ENCODE data around the gene TBC1D19.

TBC1D19 gene

DNA sequence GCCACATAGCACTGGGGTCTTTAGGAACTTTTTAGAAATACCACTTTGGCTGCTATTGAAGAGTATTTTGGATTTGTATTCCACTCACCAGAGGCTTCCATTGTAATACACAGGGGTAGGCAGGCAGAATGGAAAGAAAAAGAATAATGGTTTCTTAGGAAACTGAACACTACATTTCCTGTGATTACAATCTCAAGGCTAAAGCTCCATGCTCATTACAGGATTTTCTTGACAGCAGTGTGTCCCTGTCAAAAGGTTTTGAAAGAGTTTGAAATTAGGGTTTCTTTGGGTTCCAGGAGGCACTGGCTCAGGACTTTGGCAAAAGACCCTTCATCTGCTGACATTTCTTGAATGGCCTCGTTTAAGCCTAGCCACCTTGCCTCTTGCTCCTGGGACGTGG lies 201.9 kb downstream of the TBC1D19 start:
- DNase-seq, result no peak

DNA sequence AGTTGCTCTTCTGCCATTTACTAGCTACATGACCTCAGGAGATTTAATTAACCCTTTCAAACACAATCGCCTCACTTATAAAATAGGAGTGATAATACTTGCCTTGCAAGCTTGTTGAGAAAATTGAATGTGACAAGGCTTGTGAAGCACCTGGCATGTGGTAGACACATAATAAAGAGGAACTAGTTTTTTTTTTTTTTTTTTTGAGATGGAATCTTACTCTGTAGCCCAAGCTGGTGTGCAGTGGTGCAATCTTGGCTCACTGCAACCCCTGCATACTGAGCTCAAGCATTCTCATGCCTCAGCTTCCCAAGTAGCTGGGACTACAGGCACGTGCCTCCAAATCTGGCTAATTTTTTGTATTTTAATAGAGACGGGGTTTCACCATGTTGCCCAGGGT lies 203.0 kb downstream of the TBC1D19 start:
- no peak for DNase-seq

DNA sequence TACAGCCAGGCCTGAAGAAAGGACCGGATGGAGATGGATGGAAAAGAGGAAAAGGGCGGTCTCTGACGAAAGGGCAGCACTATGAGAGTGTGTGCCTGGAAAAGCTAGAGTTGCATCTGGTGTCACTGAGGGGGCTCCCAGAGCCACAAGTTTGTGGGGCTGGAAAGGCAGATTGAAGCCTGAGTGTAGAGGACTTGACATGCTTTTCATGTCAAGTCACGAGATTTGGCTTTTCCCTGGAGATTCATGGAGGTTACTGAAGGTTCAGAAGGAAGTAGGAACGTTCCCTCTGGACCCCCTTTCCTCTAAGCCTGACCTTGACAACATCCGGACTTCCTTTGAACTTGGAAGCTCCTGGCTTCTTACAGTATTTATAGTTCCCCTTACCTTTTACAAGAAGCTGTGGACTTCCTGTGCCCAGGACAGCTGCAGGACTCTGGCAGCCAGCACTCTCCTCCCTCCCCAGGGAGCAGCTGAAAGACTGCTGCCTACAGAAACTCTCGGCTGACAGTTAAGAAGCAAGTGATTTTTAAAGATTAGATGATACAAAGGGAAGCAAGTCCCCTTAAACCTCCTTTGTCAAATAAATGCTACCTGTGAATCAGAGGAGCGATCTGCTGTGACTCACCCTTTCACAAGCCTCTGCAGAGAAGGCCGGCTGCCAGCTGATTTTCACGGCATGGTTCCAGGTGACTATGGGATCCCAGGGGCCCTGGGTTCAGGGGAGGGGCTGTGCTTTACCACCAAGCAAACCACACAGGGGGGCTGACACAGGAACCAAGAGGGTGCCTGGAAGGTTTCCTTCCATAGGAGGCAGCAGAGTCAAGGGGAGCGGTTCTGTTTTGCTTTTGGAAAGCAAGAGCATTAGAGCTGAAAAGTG lies 203.8 kb downstream of the TBC1D19 start:
- DNase-seq, result peak; percentile 5 to 11

DNA sequence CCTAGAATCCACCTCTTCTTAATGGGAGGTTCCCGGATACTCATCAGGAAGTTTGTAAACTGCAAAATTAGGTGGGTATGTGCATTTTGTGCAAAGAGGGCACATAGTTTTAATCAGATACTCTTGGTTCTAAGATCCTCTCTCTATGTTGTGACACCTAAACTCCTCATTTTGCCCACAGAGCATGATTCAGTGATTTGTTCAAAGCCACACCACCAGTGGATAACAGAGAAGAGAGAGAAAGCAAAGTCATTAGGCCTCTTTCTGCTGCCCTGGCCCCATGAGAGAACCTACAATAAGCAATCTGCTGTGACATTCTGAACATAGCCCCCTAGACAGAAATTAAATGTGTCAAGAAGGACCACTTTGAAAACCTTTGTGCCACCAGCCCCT lies 204.5 kb downstream of the TBC1D19 start:
- DNase-seq, result no peak

DNA sequence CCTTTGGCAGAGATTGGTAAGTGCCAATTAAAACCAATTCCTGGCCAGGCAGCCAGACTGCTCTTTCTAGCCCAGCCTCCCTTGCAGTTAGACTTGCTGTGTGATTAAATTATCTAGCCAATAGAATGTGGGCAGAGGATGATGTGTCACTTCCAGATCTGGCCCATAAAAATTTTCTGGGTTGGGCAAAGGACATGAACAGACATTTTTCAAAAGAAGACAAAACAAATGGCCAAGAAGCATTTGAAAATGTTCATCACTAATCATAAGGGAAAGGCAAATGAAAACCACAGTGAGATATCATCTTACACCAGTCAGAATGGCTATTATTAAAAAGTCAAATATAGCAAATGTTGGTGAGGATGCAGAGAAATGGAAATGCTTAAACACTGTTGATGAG lies 205.3 kb downstream of the TBC1D19 start:
- no peak for DNase-seq

DNA sequence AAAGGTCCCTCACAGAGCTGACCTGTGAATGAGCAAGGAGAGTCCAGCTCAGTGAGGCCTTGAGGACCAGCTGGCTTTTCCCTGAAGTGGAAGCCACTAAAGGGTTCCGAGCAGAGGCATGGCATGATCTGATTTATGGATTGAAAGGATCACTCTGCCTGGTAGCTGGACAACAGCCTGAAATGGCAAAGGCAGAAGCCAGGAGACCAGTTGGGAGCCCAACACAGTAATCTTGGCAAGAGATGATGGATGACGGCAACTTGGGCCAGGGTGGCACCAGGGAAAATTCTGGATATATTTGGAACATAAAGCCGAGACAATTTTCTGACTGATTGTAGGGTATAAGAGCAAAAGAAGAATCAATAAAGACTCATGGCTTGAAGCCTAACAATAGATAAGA lies 207.5 kb downstream of the TBC1D19 start:
- no peak for DNase-seq

DNA sequence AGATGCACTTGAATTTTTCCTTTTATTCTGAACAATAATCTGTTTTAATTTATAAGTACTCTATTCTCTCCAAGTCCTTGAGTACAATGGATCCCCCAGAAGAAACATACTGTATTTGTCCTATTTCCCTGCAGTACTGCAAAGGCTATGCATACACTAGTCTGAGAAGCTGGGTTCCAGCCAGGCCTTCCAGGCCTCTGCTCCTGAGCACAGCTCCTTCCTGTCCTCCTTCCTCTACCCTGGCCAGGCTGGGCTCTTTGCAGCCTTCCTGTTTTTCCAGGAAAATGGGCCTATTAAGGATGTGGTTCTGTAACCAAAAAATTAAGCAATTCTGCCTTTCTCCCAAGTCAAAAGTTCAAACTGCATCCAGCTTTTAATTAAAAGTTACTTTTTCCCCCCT lies 208.8 kb downstream of the TBC1D19 start:
- DNase-seq, result no peak

DNA sequence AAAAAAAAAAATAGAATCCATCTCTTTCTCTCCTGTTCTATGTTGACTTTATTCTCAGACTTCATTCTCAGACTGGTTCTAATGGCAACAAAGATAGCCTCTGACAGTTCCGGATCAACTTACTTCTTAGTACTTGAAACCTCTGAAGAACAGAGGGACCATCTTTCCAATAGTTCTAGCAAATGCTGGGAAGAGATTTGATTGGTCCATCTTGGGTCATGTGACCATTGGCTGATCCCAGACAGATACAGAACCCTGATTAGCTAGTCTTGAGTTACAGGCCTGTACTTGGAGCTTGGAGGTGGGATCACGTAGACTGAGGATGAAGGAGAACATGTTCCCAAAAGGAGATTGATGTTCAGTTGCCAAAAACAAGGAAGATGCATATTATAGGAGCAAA lies 209.9 kb downstream of the TBC1D19 start:
- no peak for DNase-seq

DNA sequence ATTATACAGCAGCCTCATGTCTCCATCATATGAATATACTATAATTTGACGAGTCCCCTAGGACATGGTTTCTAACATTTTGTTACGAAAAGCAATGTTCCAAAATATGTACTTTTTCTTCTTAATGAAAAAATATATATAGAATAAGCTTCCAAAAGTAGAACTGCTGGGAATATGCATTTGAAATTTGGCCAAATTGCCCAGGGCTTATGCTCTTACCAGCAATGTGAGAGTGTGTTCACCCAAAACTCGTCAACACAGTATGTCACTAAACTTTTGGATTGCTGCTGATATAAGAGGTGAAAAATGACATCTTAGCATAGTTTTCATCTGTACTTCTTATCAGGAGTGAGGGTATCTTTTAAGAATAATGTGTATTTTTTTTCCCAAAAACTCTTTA lies 212.2 kb downstream of the TBC1D19 start:
- no peak for DNase-seq

DNA sequence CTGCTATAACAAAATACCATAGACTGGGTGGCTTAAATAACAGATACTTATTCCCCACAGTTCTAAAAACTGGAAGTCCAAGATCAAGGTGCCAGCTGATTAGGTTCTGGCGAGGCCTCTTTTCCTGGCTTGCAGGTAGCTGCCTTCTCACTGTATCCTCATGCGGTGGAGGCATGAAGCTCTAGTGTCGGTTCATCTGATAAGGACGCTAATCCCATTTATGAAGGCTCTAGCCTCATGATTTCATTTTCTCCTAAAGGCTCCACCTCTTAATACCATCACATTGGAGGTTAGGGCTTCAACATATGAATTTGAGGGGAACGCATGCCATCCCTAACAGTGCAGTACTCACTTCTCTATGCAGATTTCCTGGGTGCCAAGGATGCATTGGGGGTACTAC lies 218.9 kb downstream of the TBC1D19 start:
- DNase-seq, result no peak

DNA sequence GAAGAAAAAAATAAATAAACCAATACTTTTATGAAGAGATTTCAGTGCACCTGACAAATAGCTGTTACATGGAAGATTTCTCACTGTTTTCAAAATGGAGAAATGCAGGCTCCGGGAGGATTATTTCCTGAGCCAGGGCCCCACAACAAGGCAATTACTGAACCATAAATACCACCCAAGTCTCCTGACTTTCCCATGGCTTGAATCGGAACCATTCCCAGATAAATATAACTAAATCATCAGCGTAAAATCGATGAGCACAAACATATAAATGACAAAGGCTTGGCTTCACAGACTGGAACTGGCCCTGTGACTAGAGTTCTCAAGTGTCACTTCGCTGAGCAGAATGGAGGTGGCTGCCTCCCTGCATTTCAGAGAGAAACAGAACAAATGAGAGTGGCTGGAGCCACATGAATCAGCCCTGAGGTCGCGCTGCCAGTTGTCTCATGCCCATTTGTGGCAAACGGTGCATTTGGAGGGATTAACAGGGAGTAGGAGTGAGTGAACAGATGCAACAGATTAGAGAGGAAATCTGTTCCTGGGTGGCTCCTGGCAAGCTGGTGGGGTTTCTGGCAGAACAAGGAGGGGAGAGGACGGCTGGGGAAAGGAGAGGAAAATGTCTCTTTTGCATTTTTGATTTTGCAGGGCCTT lies 219.5 kb downstream of the TBC1D19 start:
- no peak for DNase-seq

DNA sequence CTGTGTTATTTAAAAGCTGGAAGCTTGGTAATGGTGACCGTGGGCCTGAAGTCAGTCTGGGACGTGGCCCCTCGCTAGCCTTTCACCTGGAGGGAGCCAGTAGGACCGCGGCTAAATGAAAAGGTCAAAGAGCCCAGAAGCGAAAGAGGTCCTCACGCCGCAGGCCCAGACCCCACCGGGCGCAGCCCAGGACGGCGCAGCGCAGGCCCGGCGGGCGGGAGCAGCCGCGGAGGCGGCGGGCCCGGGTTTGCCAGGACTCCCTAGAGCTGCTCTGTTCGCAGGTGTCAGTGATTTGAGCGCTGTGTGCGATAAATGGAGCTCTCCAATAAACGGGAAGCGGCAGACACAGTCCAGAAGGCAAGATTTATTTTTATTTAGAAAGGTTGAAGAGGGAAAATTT lies 220.6 kb downstream of the TBC1D19 start:
- no peak for DNase-seq

DNA sequence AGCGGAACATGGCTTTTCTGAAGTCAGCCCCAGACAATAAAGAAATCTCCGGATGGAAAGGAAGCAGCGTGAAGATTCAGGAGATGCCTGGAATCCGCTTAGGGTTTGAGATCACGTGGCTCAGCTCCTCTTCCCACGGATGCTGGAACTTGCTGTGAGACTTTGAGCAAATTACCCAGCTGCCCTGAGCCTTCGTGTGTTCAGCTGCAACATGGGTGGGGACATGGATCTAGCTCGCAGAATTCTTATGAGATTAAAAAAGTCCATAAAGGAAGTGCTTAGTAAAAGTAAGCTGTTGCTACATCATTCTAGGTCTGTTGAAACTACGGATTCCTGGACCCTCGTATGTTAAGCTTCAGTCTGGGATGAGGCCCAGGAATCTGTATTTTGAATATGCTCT lies 221.0 kb downstream of the TBC1D19 start:
- no peak for DNase-seq
